ENCODE results near the gene AGBL5.

DNA sequence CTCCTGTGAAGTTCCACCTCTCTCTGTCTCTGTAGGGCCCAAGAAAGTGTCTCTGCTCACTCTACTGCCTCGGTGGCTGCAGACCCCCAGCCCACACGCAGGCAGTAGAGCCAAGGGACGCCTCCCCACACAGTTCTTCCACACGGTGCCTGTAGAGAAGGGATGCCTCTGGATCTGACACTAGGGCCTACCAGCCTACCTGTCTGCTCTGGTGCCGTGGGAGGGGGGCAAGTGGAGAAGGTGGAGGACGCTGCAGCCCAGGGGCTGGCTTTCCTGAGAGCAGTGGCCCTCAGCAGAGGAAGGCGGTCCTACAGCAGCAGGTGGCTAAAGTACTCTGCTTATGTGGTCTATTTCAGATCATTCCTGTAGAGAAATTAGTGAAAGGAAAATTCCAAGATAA is 27.7 kb upstream of the AGBL5 start:
- TF ChIP-seq, protein P1, sequence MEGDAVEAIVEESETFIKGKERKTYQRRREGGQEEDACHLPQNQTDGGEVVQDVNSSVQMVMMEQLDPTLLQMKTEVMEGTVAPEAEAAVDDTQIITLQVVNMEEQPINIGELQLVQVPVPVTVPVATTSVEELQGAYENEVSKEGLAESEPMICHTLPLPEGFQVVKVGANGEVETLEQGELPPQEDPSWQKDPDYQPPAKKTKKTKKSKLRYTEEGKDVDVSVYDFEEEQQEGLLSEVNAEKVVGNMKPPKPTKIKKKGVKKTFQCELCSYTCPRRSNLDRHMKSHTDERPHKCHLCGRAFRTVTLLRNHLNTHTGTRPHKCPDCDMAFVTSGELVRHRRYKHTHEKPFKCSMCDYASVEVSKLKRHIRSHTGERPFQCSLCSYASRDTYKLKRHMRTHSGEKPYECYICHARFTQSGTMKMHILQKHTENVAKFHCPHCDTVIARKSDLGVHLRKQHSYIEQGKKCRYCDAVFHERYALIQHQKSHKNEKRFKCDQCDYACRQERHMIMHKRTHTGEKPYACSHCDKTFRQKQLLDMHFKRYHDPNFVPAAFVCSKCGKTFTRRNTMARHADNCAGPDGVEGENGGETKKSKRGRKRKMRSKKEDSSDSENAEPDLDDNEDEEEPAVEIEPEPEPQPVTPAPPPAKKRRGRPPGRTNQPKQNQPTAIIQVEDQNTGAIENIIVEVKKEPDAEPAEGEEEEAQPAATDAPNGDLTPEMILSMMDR (IDR thresholded peaks at IDR 0.05 in 8 of 11, conservative IDR thresholded peaks at IDR 0.05 in 3 of 11) = no peak
- no peak for TF ChIP-seq POLR2A (IDR thresholded peaks at IDR 0.05)

Data from spleen (tissue), 7 donors.